Keratinocyte (primary cell): Measurements from ENCODE around the gene CIART. TPM values are rescaled to one million over a fixed set of nuclear protein-coding genes. Genes with fewer than 3 reads are reported as not detected.

ENCODE experiments used
- DNase-seq: peaks from one replicate; pipeline ENCODE4 v3.0.0-alpha.2; 2011; ENCODE audit warnings: low read depth, missing footprints, low spot score
- FAIRE-seq: peaks from 2 replicates; lab custom pipeline; 2011; peaks lifted over from hg19 to GRCh38; lab: Jason Lieb, UNC
- H2AFZ ChIP-seq: 2 replicates; pipeline ENCODE4 v1.6.0; 2012; ENCODE audit warnings: low read length, control low read depth, inconsistent platforms; ENCODE audit not compliant: control insufficient read depth
- H3K27ac ChIP-seq: 2 replicates; pipeline ENCODE4 v1.5.1; 2011; ENCODE audit warnings: low read length; ENCODE audit not compliant: control insufficient read depth, insufficient read depth
- H3K27me3 ChIP-seq: 3 replicates; pipeline ENCODE4 v1.6.0; 2011; ENCODE audit warnings: low read length; ENCODE audit not compliant: control insufficient read depth, insufficient read depth; ENCODE audit errors: extremely low read depth
- H3K36me3 ChIP-seq, 2 experiments: 2 replicates in 1 of 2; 3 replicates in 1 of 2; pipeline ENCODE4 v1.5.1; 2011; ENCODE audit warnings: low read length in 2 of 2, mild to moderate bottlenecking in 1 of 2; ENCODE audit not compliant: control insufficient read depth in 2 of 2, insufficient read depth in 2 of 2; ENCODE audit errors: extremely low read depth in 1 of 2
- H3K4me1 ChIP-seq: 3 replicates; pipeline ENCODE4 v1.5.1; 2011; ENCODE audit warnings: low read length; ENCODE audit not compliant: control insufficient read depth, insufficient read depth; ENCODE audit errors: extremely low read depth
- H3K4me2 ChIP-seq: 3 replicates; pipeline ENCODE4 v1.6.0; 2011; ENCODE audit warnings: low read depth, low read length; ENCODE audit not compliant: control insufficient read depth, insufficient read depth; ENCODE audit errors: extremely low read depth
- H3K4me3 ChIP-seq, 3 experiments: fragments of 200-600 bp in 1 of 3; sonication (generic) in 1 of 3; 2 replicates in 2 of 3; 3 replicates in 1 of 3; pipeline ENCODE4 v1.5.1; 2011 to 2016; ENCODE audit warnings: low read length in 3 of 3, mild to moderate bottlenecking in 3 of 3, control low read depth in 2 of 3, inconsistent platforms in 1 of 3, low read depth in 1 of 3, mixed read lengths in 1 of 3, mixed run types in 1 of 3, moderate library complexity in 1 of 3; ENCODE audit not compliant: control insufficient read depth in 2 of 3, insufficient read depth in 2 of 3; ENCODE audit errors: extremely low read depth in 1 of 3
- H3K79me2 ChIP-seq: 2 replicates; pipeline ENCODE4 v1.6.0; 2012; ENCODE audit warnings: low read length; ENCODE audit not compliant: control insufficient read depth, insufficient read depth
- H3K9ac ChIP-seq: 3 replicates; pipeline ENCODE4 v1.6.0; 2011; ENCODE audit warnings: low read length; ENCODE audit not compliant: control insufficient read depth, insufficient read depth; ENCODE audit errors: extremely low read depth
- H3K9me1 ChIP-seq: 3 replicates; pipeline ENCODE4 v1.6.0; 2011; ENCODE audit warnings: low read length; ENCODE audit not compliant: control insufficient read depth, insufficient read depth; ENCODE audit errors: extremely low read depth
- H3K9me3 ChIP-seq: 2 replicates; pipeline ENCODE4 v1.5.1; 2012; ENCODE audit warnings: low read depth, low read length; ENCODE audit not compliant: control insufficient read depth
- H4K20me1 ChIP-seq: 3 replicates; pipeline ENCODE4 v1.6.0; 2011; ENCODE audit warnings: low read length; ENCODE audit not compliant: control insufficient read depth, insufficient read depth; ENCODE audit errors: extremely low read depth
- EZH2 ChIP-seq: IDR thresholded peaks from one replicate; pipeline ENCODE4 v1.6.1; 2012; ENCODE audit warnings: inconsistent platforms, mild to moderate bottlenecking, low read length, moderate library complexity
- dilution Hi-C: fragments of 300-500 bp; cut with MboI; formaldehyde crosslinking; loops from one replicate; pipeline ENCODE4 v1.7.0; 2020; ENCODE audit warnings: low sequenced_read_pairs; ENCODE audit not compliant: extremely low pct_ligation_motif_present
- polyA plus RNA-seq, 5 experiments: library from polyadenylated mRNA; depleted of rRNA in 3 of 5; stranded (reverse) in 3 of 5; stranded (forward) in 1 of 5; unstranded in 1 of 5; fragments of >200 nt; gene quantifications; 1 replicate in 1 of 5; 2 replicates in 3 of 5; 3 replicates in 1 of 5; pipeline versions ENCODE4 v1.2.1 to v1.2.3, GENCODE V29; 2011 to 2012; ENCODE audit warnings: missing spikeins in 2 of 5, low read depth in 1 of 5, low replicate concordance in 1 of 5
- TF ChIP-seq, protein P1 (sequence below), 3 experiments: IDR thresholded peaks in 1 of 3; conservative IDR thresholded peaks in 1 of 3; optimal IDR thresholded peaks in 1 of 3; 2 replicates in 2 of 3; 3 replicates in 1 of 3; pipeline versions ENCODE3 to v1.5.1; 2011; ENCODE audit warnings: low read length in 3 of 3, mild to moderate bottlenecking in 3 of 3, moderate library complexity in 2 of 3, control low read depth in 1 of 3, inconsistent platforms in 1 of 3; ENCODE audit not compliant: insufficient read depth in 2 of 3; ENCODE audit errors: extremely low read depth in 1 of 3

Gene CIART
- polyA plus RNA-seq, 1 donor (not counting 4 experiments of a cell fraction or from before 2014, with no cell fraction given), result 15.0 TPM

DNA sequence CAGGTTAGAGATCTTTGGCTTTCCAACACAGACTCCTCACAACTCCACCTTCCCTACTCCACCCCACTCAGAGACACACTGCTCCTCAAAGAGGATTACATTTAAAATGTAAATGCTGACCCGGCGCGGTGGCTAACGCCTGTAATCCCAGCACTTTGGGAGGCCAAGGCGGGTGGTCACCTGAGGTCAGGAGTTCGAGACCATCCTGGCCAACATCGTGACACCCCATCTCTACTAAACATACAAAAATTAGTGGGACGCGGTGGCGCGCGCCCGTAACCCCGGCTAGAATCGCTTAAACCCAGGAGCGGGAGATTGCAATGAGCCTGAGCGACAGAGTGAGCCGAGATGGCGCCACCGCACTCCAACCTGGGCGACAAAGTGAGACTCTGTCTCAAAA lies 44.6 kb upstream of the CIART start:
- FAIRE-seq, result no peak
- dilution Hi-C loops, result no loop called here

DNA sequence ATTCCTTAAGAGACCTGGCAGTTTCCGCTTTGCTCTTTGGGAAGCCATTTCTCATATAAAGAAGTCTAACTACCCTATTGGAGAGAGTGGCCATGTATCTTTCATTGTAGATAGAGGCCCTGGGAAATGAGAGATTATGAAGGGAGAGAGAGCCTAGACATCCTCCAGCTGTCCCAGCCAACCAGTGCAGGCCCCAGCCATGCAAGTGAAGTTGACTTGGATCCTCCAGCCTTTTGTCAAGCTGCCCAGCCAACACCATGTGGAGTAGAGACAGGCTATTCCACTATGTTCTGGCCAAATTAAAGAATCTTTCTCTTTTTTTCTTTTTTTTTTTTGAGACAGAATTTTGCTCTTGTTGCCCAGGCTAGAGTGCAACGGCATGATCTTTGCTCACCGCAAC lies 39.4 kb upstream of the CIART start:
- H2AFZ ChIP-seq, result no peak overlapping the region
- H3K36me3 ChIP-seq, result no peaks in the 10 kb centered on the region
- H3K4me3 ChIP-seq, result no peak overlapping the region
- no peaks in the 10 kb centered on the region for H3K4me1 ChIP-seq
- no peaks in the 10 kb centered on the region for H3K9me3 ChIP-seq
- no peak overlapping the region for H3K9ac ChIP-seq
- no peak for DNase-seq
- H3K27ac ChIP-seq, result no peak overlapping the region
- no peak overlapping the region for H3K4me2 ChIP-seq
- H3K9me1 ChIP-seq, result no peaks in the 10 kb centered on the region
- dilution Hi-C loops, result no loop called here
- no peak for FAIRE-seq
- H3K27me3 ChIP-seq, result no peaks in the 10 kb centered on the region
- no peak for TF ChIP-seq EZH2
- TF ChIP-seq, protein P1, sequence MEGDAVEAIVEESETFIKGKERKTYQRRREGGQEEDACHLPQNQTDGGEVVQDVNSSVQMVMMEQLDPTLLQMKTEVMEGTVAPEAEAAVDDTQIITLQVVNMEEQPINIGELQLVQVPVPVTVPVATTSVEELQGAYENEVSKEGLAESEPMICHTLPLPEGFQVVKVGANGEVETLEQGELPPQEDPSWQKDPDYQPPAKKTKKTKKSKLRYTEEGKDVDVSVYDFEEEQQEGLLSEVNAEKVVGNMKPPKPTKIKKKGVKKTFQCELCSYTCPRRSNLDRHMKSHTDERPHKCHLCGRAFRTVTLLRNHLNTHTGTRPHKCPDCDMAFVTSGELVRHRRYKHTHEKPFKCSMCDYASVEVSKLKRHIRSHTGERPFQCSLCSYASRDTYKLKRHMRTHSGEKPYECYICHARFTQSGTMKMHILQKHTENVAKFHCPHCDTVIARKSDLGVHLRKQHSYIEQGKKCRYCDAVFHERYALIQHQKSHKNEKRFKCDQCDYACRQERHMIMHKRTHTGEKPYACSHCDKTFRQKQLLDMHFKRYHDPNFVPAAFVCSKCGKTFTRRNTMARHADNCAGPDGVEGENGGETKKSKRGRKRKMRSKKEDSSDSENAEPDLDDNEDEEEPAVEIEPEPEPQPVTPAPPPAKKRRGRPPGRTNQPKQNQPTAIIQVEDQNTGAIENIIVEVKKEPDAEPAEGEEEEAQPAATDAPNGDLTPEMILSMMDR (optimal IDR thresholded peaks at IDR 0.05 in 1 of 3, IDR thresholded peaks at IDR 0.05 in 1 of 3, conservative IDR thresholded peaks at IDR 0.05 in 1 of 3; ENCODE audit: extremely low read depth in 1 of 3, insufficient read depth in 2 of 3, low read length in 3 of 3), result no peak
- no peaks in the 10 kb centered on the region for H4K20me1 ChIP-seq
- no peaks in the 10 kb centered on the region for H3K79me2 ChIP-seq

More for the DNA sequence above, 44.6 kb upstream of the CIART start:
- DNase-seq, result no peak
- Histone ChIP-seq H3K4me3 (no peak overlapping the region), H3K27ac (no peak overlapping the region), H3K9ac (no peak overlapping the region), H2AFZ (no peak overlapping the region), H3K79me2 (peaks cover 27% of the 10 kb centered on the region), H3K9me3 (no peaks in the 10 kb centered on the region), H3K9me1 (no peaks in the 10 kb centered on the region), H3K36me3 (no peaks in the 10 kb centered on the region), H3K4me1 (peaks cover 16% of the 10 kb centered on the region), H3K4me2 (no peak overlapping the region), H3K27me3 (no peaks in the 10 kb centered on the region), H4K20me1 (no peaks in the 10 kb centered on the region)
- no peak for TF ChIP-seq EZH2
- TF ChIP-seq, protein P1 (optimal IDR thresholded peaks at IDR 0.05 in 1 of 3, IDR thresholded peaks at IDR 0.05 in 1 of 3, conservative IDR thresholded peaks at IDR 0.05 in 1 of 3; ENCODE audit: extremely low read depth in 1 of 3, insufficient read depth in 2 of 3, low read length in 3 of 3), result no peak
